GM19035 (cell line): ENCODE data around the gene PLCG2.
"Not testable (repeated sequence)": the region's sequence is repeated elsewhere in the genome, so short reads cannot be mapped to it uniquely, and the experiment has no call there.

Experiments used
- ATAC-seq: cut with Tn5 transposase; IDR thresholded peaks from one replicate; pipeline ENCODE4 v1.9.1; 2021; ENCODE audit not compliant: unreplicated experiment

PLCG2 gene

DNA sequence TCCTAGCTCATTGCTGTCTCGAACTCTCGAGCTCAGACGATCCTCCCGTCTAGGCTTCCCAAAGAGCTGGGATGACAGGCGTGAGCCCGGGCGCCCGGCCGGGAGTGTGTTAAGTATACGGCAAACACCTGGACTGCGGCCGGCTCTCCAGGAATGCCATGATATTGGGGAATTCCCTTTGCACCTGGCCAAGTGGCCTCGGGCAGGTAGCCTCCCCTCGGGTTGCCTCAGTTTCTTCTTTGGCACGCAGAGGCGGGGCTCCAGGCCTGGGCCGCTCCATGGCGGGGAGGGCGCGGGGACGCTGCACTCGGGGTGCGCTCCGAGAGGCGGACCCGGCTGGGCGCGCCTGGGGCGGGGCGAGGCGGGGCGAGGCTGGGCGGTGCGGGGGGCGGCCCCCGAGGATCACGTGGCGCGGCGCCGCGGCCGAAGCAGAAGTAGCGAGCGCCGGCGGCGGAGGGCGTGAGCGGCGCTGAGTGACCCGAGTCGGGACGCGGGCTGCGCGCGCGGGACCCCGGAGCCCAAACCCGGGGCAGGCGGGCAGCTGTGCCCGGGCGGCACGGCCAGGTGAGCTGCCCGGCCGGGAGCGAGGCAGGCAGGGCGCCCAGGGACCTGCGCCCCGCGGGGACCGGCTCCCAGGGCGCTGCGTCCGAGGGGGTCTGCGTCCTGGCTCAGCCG, at the start of gene PLCG2:
PLCG2 (plus strand) TSS at position 431 of the 675 bp plus-strand sequence. CDS start 6,699 bp downstream, outside the sequence.
- ATAC-seq = peak; percentile 86

GRCh38 chr16:81729451-81729850, 49.6 kb upstream of the PLCG2 start:
- ATAC-seq = no peak

GRCh38 chr16:81730090-81731051, 48.7 kb upstream of the PLCG2 start:
- peak; percentile 85 for ATAC-seq

- no peak for ATAC-seq
These were observed 47.4 kb upstream of the PLCG2 start for GRCh38 chr16:81731649-81732048.

DNA sequence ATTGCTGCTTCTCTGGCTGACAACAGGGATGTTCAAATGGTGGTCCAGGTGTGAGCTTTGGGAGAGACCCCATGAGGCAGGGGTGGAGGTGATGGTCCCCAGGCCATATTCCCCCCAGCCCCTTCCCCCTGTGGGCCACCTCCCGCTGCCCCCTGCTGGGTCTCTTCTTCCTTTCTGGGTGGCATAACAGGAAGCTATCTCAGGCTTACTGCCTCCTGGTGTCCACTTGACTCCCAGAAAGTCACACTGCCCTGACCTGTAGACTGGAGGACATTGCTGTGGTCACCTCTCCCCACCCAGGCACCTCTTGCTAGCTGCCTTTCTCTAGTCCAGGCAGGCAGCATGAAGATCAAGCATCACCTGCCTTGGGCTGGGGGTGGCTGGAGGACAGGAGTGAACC, 46.4 kb upstream of the PLCG2 start:
- ATAC-seq = no peak

GRCh38 chr16:81733295-81733694, 45.8 kb upstream of the PLCG2 start:
- no peak for ATAC-seq

DNA sequence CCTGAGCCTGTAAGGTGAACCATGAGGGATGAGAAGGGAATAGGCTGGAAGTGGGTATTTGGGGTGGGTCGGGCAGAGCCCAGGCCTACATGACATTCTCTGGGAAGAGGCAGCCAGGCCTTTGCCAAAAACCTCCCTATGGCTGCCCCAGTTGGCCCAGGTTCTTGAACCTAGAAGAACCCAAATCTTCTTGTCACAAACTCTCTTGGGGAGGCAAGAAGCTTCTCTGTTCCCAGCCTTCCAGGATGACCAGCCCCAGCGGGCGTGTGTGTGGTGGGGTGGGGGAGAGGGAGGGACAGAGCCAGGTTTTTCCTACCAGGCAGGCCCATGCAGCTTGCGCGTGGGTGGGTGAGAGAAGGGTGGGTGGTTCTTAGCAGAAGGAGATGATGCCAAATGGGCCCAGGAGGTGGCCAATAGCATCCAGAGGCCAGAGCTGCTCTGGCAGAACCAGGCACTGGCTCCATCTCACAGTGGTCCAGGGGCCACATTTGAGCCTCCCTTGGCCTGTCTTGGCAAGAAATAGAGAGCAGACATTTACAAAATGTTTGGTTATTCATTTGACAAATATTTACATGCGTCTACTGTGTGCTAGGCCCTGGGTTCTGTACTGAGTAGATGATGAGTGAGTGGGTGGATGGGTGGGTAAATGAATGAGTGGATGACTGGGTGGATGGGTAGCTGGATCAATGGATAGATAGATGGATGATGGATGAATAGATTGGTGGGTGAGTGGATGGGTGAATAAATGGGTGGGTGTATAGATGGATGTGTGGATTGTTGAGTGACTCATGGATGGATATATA, 44.3 kb upstream of the PLCG2 start:
- no peak for ATAC-seq

GRCh38 chr16:81737885-81738536, 41.1 kb upstream of the PLCG2 start:
- peak; percentile 51 for ATAC-seq

GRCh38 chr16:81738783-81739496, 40.2 kb upstream of the PLCG2 start:
- ATAC-seq = no peak

GRCh38 chr16:81739503-81739902, 39.6 kb upstream of the PLCG2 start:
- ATAC-seq = no peak

GRCh38 chr16:81740169-81740568, 38.9 kb upstream of the PLCG2 start:
- peak; percentile 61 for ATAC-seq

DNA sequence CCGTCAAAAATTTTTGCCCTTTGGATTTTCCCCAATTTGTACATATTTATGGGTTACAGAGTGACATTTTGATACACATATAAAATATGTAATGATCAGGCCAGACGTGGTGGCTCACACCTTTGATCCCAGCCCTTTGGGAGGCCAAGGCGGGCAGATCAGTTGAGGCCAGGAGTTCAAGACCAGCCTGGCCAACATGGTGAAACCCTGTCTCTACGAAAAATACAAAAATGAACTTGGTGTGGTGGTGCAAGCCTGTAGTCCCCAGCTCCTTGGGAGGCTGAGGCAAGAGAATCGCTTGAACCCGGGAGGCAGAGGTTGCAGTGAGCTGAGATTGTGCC, 37.7 kb upstream of the PLCG2 start:
- ATAC-seq = not testable (repeated sequence)

GRCh38 chr16:81744385-81744784, 34.7 kb upstream of the PLCG2 start:
- no peak for ATAC-seq

GRCh38 chr16:81744911-81745310, 34.2 kb upstream of the PLCG2 start:
- no peak for ATAC-seq

DNA sequence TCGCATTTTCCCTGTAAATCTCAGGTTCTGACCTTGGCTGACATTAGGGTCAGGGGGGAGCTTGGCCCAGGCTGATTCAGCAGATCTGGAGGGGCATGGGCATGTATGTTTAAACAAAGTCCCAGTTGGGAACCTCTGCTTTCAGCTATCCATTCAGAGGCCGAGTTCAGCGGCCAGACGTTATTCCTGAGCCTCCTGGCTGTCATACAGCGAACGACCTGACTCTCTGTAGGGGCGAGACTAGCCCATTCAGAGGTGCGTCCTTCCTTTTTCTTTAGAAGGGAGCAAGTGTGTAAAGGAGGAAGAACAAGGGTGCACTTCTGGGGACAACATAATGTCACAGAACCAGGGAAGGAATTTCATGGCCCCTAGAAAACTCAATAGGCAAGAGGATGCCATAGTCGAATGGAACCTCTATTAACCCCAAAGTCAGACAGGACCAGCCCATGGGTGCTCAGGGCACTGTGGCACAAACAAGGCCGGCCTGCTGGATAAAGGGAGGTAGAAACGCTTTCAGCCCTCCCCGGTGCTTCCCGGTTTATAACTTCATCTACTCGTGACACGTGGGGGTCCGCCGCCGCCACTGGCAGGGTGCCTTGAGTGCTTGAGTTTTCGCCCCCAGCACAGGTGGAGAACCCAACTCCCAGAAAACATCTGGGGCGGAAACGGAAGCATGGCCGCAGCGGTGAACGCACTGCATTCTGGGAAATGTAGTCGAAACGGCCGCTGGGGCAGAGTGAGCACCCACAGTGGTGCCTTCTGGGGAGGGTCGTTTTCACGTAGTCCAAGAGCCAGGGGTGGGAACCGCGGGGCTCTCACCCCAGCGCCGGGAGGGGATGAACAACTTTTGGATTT, 33.2 kb upstream of the PLCG2 start:
- peak; percentile 80 for ATAC-seq

DNA sequence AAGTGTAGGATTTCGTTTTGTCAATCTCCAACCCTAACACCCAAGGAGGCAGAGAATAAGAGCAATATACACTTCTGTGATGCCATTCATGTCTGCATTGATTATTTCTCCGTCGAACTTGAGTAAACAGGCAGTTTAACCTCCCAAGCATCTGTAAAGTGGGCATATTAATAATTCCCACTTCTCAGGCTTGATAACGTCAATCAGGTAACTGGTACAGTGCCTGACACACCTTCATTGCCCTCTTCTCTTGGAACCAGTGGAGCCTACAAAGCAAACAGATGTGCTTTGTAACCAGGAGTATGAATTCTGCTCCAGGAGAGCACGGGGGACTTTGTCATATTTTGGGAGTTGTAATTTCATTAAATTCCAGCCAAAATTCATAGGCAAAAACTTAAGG, 32.5 kb upstream of the PLCG2 start:
- no peak for ATAC-seq

GRCh38 chr16:81748476-81749198, 30.5 kb upstream of the PLCG2 start:
- ATAC-seq = no peak

DNA sequence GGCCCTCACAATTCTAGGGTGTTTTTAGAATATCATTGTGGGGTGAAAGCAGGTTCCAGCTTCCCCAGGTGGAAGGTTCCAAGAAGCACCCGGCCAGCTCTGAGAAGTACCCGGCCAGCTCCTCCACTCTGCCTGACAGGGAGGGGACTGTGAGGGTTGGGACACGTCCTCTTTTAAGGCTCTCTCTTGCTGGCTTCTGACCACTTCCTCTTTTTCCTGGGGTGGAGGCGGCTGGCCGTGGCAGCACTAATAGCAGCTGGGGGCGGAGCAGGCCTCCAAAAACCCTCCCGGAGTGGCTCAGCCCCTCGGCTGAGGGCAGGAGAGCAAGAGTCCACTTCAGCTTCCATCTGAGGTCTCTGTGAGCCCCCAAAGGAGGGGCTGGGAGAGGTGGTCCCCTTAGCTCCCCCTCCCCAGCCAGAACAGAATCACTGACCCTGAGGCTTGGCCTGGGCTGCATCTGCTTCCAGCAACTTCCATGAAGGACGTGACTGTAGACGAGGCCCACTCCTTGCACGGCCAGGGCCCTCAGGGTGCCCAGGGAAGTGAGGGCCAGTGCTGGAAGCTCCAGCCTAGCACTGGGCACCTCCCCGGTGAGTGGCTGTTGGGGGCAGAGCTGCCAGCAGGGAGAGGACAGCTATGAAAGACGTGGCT, 26.7 kb upstream of the PLCG2 start:
- peak; percentile 90 for ATAC-seq
